Loucy (cell line): Measurements from ENCODE around the gene GFER.

Experiments
- H2AFZ ChIP-seq: fragments of 200-600 bp; sonication (generic); 2 replicates; pipeline ENCODE4 v1.6.0; 2016; ENCODE audit warnings: antibody characterized with exemption, mild to moderate bottlenecking, low read length, moderate library complexity
- H3F3A ChIP-seq: fragments of 200-600 bp; 2 replicates; pipeline ENCODE4 v1.6.0; 2016; ENCODE audit warnings: antibody characterized with exemption, low read depth, mild to moderate bottlenecking
- H3K27me3 ChIP-seq: fragments of 200-600 bp; sonication (generic); 2 replicates; pipeline ENCODE4 v1.6.1; 2014; ENCODE audit warnings: low read length, mild to moderate bottlenecking; ENCODE audit not compliant: insufficient read depth, poor library complexity, severe bottlenecking
- H3K36me3 ChIP-seq: fragments of 200-600 bp; sonication (generic); 2 replicates; pipeline ENCODE4 v1.6.1; 2016; ENCODE audit warnings: low read length; ENCODE audit not compliant: insufficient read depth
- H3K4me1 ChIP-seq: fragments of 200-600 bp; sonication (generic); 2 replicates; pipeline ENCODE4 v1.5.1; 2014; ENCODE audit warnings: low read length, mild to moderate bottlenecking; ENCODE audit not compliant: insufficient read depth, poor library complexity, severe bottlenecking
- H3K4me2 ChIP-seq: fragments of 200-600 bp; sonication (generic); 2 replicates; pipeline ENCODE4 v1.6.0; 2014; ENCODE audit warnings: antibody characterized with exemption, low read length, low read depth, mild to moderate bottlenecking; ENCODE audit not compliant: poor library complexity, severe bottlenecking
- H3K4me3 ChIP-seq: fragments of 200-600 bp; sonication (generic); 2 replicates; pipeline ENCODE4 v1.5.1; 2014; ENCODE audit warnings: low read length, mild to moderate bottlenecking, mixed read lengths; ENCODE audit not compliant: poor library complexity, severe bottlenecking
- H3K79me2 ChIP-seq: fragments of 200-600 bp; sonication (generic); 2 replicates; pipeline ENCODE4 v1.6.1; 2014; ENCODE audit warnings: low read length; ENCODE audit not compliant: insufficient read depth
- H3K9ac ChIP-seq: fragments of 200-600 bp; sonication (generic); 2 replicates; pipeline ENCODE4 v1.6.0; 2014; ENCODE audit warnings: mild to moderate bottlenecking, low read depth, low read length, moderate library complexity; ENCODE audit not compliant: poor library complexity, severe bottlenecking
- H3K9me2 ChIP-seq: fragments of 200-600 bp; sonication (generic); replicated peaks from 2 replicates; pipeline ENCODE4 v1.6.1; 2016; ENCODE audit warnings: low read depth, low read length, mixed read lengths
- H3K9me3 ChIP-seq: fragments of 200-600 bp; sonication (generic); 2 replicates; pipeline ENCODE4 v1.6.1; 2014; ENCODE audit warnings: mild to moderate bottlenecking, antibody characterized with exemption, low read length, low read depth; ENCODE audit not compliant: insufficient read depth
- H4K20me1 ChIP-seq: fragments of 200-600 bp; sonication (generic); 2 replicates; pipeline ENCODE4 v1.6.0; 2014; ENCODE audit warnings: antibody characterized with exemption, low read length, mild to moderate bottlenecking; ENCODE audit not compliant: insufficient read depth, poor library complexity, severe bottlenecking
- EZH2phosphoT487 ChIP-seq: fragments of 200-600 bp; IDR thresholded peaks from 2 replicates; pipeline ENCODE4 v1.6.1; 2018; ENCODE audit warnings: antibody characterized with exemption, mild to moderate bottlenecking, moderate library complexity, borderline replicate concordance
- TF ChIP-seq, protein P1 (sequence below): fragments of 200-600 bp; sonication (generic); conservative IDR thresholded peaks from 2 replicates; pipeline ENCODE4 v1.5.1; 2014; ENCODE audit warnings: mild to moderate bottlenecking, antibody characterized with exemption, low read length

The GFER gene

DNA sequence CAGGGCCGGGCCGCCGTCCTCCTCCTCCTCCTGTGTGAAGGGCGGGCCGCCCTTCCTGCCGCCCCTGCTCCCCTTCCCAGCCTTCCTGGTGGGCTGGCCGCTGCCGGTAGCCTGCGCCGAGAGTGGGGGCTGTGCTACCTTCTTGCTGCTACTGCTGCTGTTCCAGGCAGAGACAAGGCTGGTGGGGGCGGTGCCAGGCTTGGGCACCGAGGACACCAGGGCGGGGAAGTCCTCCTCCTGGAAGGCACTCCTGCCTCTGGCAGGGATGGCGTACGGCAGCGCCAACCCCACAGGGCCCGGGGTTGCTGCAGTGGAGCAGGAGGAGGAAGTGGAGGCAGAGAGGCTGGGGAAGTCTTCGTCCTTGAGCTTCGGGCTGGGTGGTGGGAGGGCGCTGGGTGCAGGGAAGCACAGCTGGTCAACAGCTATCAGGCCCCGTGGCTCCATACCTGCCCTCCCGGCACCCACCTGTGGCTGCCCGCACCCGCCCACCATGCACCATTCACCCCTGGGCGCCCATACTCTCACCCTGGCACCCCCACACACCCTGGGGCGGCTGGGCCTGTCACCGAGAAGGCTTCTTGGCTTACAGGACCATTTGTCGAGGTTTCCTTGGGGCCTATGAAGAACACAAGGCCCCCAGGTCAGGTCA lies 16.0 kb downstream of the GFER start:
- no peak for TF ChIP-seq EZH2phosphoT487
- TF ChIP-seq, protein P1, sequence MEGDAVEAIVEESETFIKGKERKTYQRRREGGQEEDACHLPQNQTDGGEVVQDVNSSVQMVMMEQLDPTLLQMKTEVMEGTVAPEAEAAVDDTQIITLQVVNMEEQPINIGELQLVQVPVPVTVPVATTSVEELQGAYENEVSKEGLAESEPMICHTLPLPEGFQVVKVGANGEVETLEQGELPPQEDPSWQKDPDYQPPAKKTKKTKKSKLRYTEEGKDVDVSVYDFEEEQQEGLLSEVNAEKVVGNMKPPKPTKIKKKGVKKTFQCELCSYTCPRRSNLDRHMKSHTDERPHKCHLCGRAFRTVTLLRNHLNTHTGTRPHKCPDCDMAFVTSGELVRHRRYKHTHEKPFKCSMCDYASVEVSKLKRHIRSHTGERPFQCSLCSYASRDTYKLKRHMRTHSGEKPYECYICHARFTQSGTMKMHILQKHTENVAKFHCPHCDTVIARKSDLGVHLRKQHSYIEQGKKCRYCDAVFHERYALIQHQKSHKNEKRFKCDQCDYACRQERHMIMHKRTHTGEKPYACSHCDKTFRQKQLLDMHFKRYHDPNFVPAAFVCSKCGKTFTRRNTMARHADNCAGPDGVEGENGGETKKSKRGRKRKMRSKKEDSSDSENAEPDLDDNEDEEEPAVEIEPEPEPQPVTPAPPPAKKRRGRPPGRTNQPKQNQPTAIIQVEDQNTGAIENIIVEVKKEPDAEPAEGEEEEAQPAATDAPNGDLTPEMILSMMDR = no peak
- Histone ChIP-seq H3F3A (no peaks in the 10 kb centered on the region), H3K79me2 (peaks cover 11% of the 10 kb centered on the region; the same call in 1 of the 2 replicates), H3K9me2 (no peaks in the 10 kb centered on the region), H2AFZ (no peak overlapping the region), H3K4me3 (no peak overlapping the region), H3K36me3 (peaks cover 31% of the 10 kb centered on the region; the same call in 1 of the 2 replicates), H3K9me3 (no peaks in the 10 kb centered on the region), H3K4me2 (no peak overlapping the region), H3K4me1 (no peaks in the 10 kb centered on the region), H4K20me1 (peaks cover 4% of the 10 kb centered on the region), H3K27me3 (no peaks in the 10 kb centered on the region), H3K9ac (no peak overlapping the region)

DNA sequence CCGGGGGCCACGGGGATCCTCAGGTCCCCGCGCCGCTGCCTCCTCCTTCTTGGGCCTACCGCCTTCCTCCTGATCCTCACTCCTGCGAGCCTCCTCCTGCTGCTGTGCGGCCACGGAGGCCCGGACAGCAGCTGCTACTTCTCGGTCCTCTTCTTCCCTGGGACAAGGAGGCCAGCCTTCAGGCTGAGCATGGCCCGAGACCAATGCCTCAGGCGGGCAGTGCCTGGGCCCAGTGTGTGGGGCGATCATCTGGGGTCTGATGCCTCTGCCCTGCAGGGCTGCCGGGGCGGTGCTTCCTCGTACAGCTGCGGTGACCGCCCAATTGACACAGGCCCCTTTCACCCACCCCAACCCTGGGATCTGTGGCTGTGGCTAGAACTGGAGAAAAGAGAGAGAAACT lies 17.0 kb downstream of the GFER start:
- Histone ChIP-seq H3K4me1 (no peaks in the 10 kb centered on the region), H4K20me1 (peaks cover 4% of the 10 kb centered on the region), H2AFZ (no peak overlapping the region), H3K4me2 (no peak overlapping the region), H3K79me2 (peaks cover 21% of the 10 kb centered on the region; the same call in 1 of the 2 replicates), H3K9me2 (no peaks in the 10 kb centered on the region), H3F3A (no peaks in the 10 kb centered on the region), H3K9ac (no peak overlapping the region), H3K4me3 (no peak overlapping the region), H3K36me3 (peaks cover 31% of the 10 kb centered on the region; the same call in 1 of the 2 replicates), H3K27me3 (no peaks in the 10 kb centered on the region), H3K9me3 (no peaks in the 10 kb centered on the region)
- TF ChIP-seq, protein P1 = no peak
- no peak for TF ChIP-seq EZH2phosphoT487

DNA sequence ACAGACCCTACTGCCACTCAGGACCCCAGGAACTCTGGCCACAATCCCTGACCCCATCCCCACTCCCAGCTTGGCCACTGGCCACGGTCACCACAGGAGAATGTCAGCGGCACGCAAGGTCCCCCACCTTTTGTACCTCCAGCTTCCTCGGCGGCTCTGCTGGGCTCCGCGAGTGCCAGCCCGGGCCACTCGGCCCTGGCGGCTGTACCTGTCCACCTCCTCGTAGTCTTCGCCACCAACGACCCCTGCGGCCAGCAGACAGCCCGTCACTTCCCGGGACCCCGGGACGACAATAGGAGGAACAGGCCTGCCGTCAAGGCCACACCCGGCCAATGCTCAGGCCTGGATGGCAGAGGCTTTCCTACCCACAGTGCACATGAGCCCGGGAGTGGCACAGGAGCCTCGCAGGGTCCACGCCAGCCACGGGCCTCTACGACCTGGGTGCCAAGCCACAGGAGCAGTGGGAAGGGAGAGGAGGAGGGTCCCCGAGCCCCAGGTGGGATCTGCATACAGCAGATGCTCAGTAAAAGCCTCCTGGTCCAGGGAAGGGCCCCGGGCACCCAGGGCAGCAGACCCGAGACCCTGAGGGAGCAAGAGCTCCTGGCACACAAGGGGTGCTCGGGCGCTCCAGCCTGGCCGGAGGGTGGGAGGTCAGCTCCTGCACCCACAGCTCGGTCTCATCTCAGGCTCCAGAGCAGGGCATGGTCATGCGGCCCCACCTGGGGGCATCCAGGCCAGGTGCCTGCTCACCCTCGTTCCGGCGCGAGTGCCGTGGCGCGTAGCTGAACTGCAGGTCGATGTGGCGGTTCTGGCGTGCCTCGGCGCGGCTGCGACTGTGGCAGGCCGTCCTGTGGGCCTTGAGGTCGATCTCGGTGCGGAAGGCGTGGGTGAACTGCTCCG lies 17.7 kb downstream of the GFER start:
- no peaks in the 10 kb centered on the region for H3K9me3 ChIP-seq
- H3K9ac ChIP-seq = no peak overlapping the region
- H3K4me1 ChIP-seq = no peaks in the 10 kb centered on the region
- H3K4me3 ChIP-seq = no peak overlapping the region
- H4K20me1 ChIP-seq = peaks cover 4% of the 10 kb centered on the region
- no peaks in the 10 kb centered on the region for H3F3A ChIP-seq
- H3K4me2 ChIP-seq = no peak overlapping the region
- H3K27me3 ChIP-seq = no peaks in the 10 kb centered on the region
- H2AFZ ChIP-seq = no peak overlapping the region
- TF ChIP-seq, protein P1 = no peak
- TF ChIP-seq EZH2phosphoT487 = no peak
- H3K36me3 ChIP-seq = peaks cover 31% of the 10 kb centered on the region; the same call in 1 of the 2 replicates
- no peaks in the 10 kb centered on the region for H3K9me2 ChIP-seq
- H3K79me2 ChIP-seq = peaks cover 28% of the 10 kb centered on the region
